Right ventricle myocardium inferior (tissue), 1 donor: Measurements from ENCODE around the gene MTRR. TPM values are rescaled to one million over a fixed set of nuclear protein-coding genes. Genes with fewer than 3 reads are reported as not detected.

ENCODE experiments used
- ATAC-seq: fragments of 200-7000 bp; cut with Tn5 transposase; one replicate; pipeline ENCODE4 v1.9.1; 2020; ENCODE audit warnings: mild to moderate bottlenecking, moderate library complexity
- DNase-seq: peaks from one replicate; pipeline ENCODE4 v3.0.0; 2021; ENCODE audit errors: missing footprints
- intact Hi-C: fragments of 100-400 bp; cut with DNase I; formaldehyde crosslinking; loops from one replicate; pipeline ENCODE4 v1.11.0; 2022
- total RNA-seq: library from RNA; stranded (reverse); fragmentation: NEBNext Ultra II Directional; extraction: Animal tissue kit (Norgen Biotek cat#: 25700); gene quantifications from one replicate; pipeline ENCODE4 v1.2.1, GENCODE V29; 2021
- donor health status: DM: no; HTN: yes; CAD: no; lungs with severe emphysema.

Gene MTRR
- total RNA-seq, 1 donor from 2014 or later: 32.2 TPM

DNA sequence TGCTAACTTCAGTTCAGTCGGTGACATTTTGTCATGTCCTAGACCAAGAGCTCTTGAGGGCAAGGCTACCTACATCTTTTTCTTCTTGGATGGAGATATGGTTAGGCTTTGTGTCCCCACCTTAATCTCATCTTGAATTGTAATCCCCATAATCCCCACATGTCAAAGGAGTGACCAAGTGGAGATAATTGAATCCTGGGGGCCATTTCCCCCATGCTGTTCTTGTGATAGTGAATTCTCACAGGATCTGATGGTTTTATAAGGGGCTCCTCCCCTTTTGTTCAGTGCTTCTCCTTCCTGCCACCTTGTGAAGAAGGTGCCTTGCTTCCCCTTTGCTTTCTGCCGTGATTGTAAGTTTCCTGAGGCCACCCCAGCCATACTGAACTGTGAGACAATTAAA, 16.0 kb upstream of the MTRR start:
- DNase-seq: no peak
- intact Hi-C loops: no loop called here
- no peak for ATAC-seq

DNA sequence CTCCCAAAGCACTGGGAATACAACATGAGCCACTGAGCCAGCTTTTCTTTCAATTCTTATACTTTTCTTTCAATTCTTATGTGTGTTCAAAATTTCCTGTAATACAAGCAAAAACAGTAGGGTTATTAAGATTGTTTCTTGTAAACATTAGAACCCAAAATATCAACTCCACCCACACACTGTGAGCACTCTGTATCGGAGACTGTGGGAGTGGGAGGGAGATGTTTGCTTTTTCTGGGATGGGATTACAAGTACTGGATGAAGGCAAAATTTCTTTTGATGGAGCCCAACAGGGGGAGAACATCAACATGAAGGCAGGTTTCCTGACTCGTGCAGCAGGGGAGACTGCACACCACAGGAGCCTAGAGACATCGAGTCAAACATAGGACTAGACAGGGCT, 13.3 kb upstream of the MTRR start:
- intact Hi-C loops: no loop called here
- DNase-seq (no peak), ATAC-seq (no peak)

GRCh38 chr5:7856855-7857254, 12.1 kb upstream of the MTRR start:
- intact Hi-C loops: no loop called here
- peak; percentile 50 for ATAC-seq
- DNase-seq: no peak

- DNase-seq (no peak), ATAC-seq (no peak)
- intact Hi-C loops: no loop called here
Measured at GRCh38 chr5:7857361-7857760, 11.6 kb upstream of the MTRR start.

GRCh38 chr5:7857926-7858632, 10.9 kb upstream of the MTRR start:
- DNase-seq: no peak
- no peak for ATAC-seq
- intact Hi-C loops: no loop called here

- intact Hi-C loops: no loop called here
- ATAC-seq (no peak), DNase-seq (no peak)
Measured at GRCh38 chr5:7866196-7866595, 2.8 kb upstream of the MTRR start.

GRCh38 chr5:7867260-7867659, 1.7 kb upstream of the MTRR start:
- no peak for ATAC-seq
- DNase-seq: no peak
- intact Hi-C loops: no loop called here

DNA sequence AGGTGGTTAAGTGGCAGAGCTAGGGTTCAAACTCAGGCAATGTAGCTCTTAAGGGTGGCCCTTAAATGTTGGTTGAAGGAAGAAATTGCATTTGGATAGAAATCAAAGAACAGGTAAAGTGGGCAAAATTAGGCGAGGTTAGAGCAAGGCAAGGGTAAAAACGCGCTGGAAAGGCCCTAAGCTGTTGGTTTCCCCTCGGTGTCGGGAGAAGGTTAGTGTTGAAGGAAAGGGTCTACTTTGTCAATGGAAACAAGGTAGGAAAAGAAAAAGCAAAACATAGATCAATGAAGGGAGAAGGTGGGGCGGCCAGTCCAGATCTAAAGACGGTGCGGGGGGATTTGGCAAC, 548 bp upstream of the MTRR start:
- DNase-seq (no peak), ATAC-seq (no peak)
- intact Hi-C loops: no loop called here

- DNase-seq (no peak), ATAC-seq (peak; percentile 56)
- intact Hi-C loops: no loop called here
Measured at GRCh38 chr5:7869474-7870136, 657 bp downstream of the MTRR start.

GRCh38 chr5:7871653-7872052, 2.7 kb downstream of the MTRR start:
- DNase-seq (no peak), ATAC-seq (no peak)
- intact Hi-C loops: no loop called here

GRCh38 chr5:7872517-7873130, 3.7 kb downstream of the MTRR start:
- ATAC-seq: no peak
- DNase-seq: no peak
- intact Hi-C loops: no loop called here

- intact Hi-C loops: no loop called here
Measured at GRCh38 chr5:7873216-7873615, 4.3 kb downstream of the MTRR start.

GRCh38 chr5:7874639-7875038, 5.7 kb downstream of the MTRR start:
- ATAC-seq: no peak
- DNase-seq: no peak
- intact Hi-C loops: no loop called here

More at GRCh38 chr5:7873216-7873615, 4.3 kb downstream of the MTRR start:
- no peak for ATAC-seq
- DNase-seq: no peak

DNA sequence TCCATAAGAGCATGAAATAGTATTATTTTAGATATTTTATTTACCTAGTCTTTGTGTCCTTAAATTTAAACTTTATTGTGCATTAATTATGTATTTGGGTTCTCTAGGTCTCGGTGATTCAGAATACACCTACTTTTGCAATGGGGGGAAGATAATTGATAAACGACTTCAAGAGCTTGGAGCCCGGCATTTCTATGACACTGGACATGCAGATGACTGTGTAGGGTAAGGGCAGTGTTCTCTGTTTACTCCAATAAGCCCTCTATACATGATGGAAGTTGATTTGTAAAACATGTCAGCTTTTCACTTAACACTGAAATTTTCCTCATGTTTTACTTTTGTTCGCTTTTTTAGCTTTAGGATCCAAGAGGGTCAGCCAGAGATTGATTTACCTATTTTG, 6.2 kb downstream of the MTRR start:
- no peak for DNase-seq
- ATAC-seq: no peak
- intact Hi-C loops: no loop called here

GRCh38 chr5:7876867-7877266, 7.9 kb downstream of the MTRR start:
- DNase-seq: no peak
- intact Hi-C loops: no loop called here
- no peak for ATAC-seq

- ATAC-seq (no peak), DNase-seq (no peak)
- intact Hi-C loops: no loop called here
Measured at GRCh38 chr5:7877851-7878250, 8.9 kb downstream of the MTRR start.

GRCh38 chr5:7878381-7878873, 9.5 kb downstream of the MTRR start:
- ATAC-seq: no peak
- DNase-seq: no peak
- intact Hi-C loops: no loop called here

DNA sequence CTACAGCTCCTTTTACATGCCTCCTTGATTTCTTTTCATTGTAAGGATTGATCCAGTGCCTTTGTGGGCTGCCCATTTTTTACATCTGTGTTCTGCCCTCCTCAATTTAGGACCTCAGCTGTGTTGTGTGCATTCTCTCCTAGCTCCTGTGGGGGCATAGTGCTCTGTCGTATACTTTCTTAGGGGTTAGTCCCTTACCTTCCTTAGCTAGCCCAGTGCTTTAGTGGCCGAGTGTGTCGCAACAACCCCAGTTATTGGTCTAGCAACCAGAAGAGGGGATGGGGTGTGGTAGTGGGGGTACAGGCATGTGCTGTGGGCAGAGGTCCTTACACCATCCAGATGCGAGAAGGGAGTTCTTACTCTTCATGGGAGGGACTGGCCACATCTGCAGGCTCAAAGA, 12.1 kb downstream of the MTRR start:
- ATAC-seq: no peak
- intact Hi-C loops: no loop called here

GRCh38 chr5:7881816-7882215, 12.9 kb downstream of the MTRR start:
- DNase-seq (no peak), ATAC-seq (no peak)
- intact Hi-C loops: no loop called here

More for the DNA sequence above, 12.1 kb downstream of the MTRR start:
- no peak for DNase-seq

DNA sequence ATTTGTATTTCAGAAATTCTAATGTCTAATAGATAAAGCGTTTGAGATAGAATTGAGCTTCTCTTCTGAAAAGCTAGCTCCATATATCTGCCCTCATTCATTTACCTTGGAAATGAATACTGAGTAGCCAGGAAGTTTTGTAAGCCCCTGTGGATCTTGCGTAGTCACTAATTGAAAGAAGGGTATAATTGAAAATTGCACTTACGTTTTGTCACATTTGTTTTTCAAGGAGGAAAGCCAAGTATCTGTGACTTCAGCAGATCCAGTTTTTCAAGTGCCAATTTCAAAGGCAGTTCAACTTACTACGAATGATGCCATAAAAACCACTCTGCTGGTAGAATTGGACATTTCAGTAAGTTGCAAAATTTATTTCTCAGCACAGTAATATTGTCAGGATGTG, 14.0 kb downstream of the MTRR start:
- no peak for DNase-seq
- intact Hi-C loops: no loop called here
- no peak for ATAC-seq
